ENCODE measurements around the gene PLXDC2. TPM values are rescaled to one million over a fixed set of nuclear protein-coding genes. Genes with fewer than 3 reads are reported as not detected.

The PLXDC2 gene
- total and polyA plus RNA-seq, 10 of the 15 experiments (the other 5 are each of a cell fraction or from before 2014, with no cell fraction given), result 0.05 to 1.8 (median 0.14) TPM; not detected in 2

GRCh38 chr10:20114179-20114578 is 297.9 kb downstream of the PLXDC2 start:
- ChIA-PET POLR2A (interaction anchor here (0.6 kb wide), 1 partner anchor 61 kb away, joined by 4 read pairs; no protein-coding TSS in a partner anchor), SMC1A (ENCODE audit: uncharacterized antibody, unreplicated experiment) (interaction anchor here (0.6 kb wide), 1 partner anchor 21 kb away, joined by 3 read pairs; no protein-coding TSS in a partner anchor), RAD21 (ENCODE audit: unreplicated experiment) (no interaction called here), CTCF (no interaction called here)
- H4K20me1 ChIP-seq (ENCODE audit: control insufficient read depth, insufficient read depth), result no peaks in the 10 kb centered on the region
- no peak for FAIRE-seq
- H3K79me2 ChIP-seq (ENCODE audit: control insufficient read depth, insufficient read depth, low read length), result no peaks in the 10 kb centered on the region
- H3K4me2 ChIP-seq (ENCODE audit: control insufficient read depth, insufficient read depth), result no peak overlapping the region
- intact Hi-C loops (cut with micrococcal nuclease; ENCODE audit: unreplicated experiment) (no loop called here), in situ Hi-C loops (cut with MboI) (no loop called here)
- 7% methylated on average over 5 of the region's 5 CpGs for WGBS (ENCODE audit: insufficient coverage, insufficient replicate concordance, low lambda C conversion rate, missing lambda C conversion rate)
- H3K36me3 ChIP-seq (ENCODE audit: control insufficient read depth in 2 of 2, insufficient read depth in 2 of 2, low read length in 1 of 2), result no peaks in the 10 kb centered on the region
- no peak for TF ChIP-seq POLR2AphosphoS2 (IDR thresholded peaks at IDR 0.05; ENCODE audit: low read depth, low read length)
- TF ChIP-seq TAF1 (IDR thresholded peaks at IDR 0.05; ENCODE audit: borderline replicate concordance, low read depth, low read length), result no peak
- no peak for TF ChIP-seq RB1 (IDR thresholded peaks at IDR 0.05; ENCODE audit: borderline replicate concordance)
- TF ChIP-seq ZNF217 (IDR thresholded peaks at IDR 0.05), result no peak
- no peak for TF ChIP-seq NR2C2 (IDR thresholded peaks at IDR 0.05; ENCODE audit: borderline replicate concordance, control insufficient read depth, insufficient read length, low read depth)
- TF ChIP-seq NFYA (IDR thresholded peaks at IDR 0.05; ENCODE audit: borderline replicate concordance, low read depth, low read length), result no peak
- TF ChIP-seq RBBP5 (conservative IDR thresholded peaks at IDR 0.05), result no peak
- no peak for TF ChIP-seq SMAD1 (IDR thresholded peaks at IDR 0.05; ENCODE audit: low read depth, partially characterized antibody)
- no peak for TF ChIP-seq ATF7 (IDR thresholded peaks at IDR 0.05; ENCODE audit: low read depth)
- no peak for TF ChIP-seq MTA2 (IDR thresholded peaks at IDR 0.05; ENCODE audit: low read depth)
- TF ChIP-seq TCF12 (IDR thresholded peaks at IDR 0.05; ENCODE audit: low read depth, low read length), result no peak
- TF ChIP-seq HSF1 (IDR thresholded peaks at IDR 0.05; ENCODE audit: low read depth, low read length), result no peak
- TF ChIP-seq CREB1 (IDR thresholded peaks at IDR 0.05; ENCODE audit: low read depth), result no peak
- TF ChIP-seq SREBF1 (IDR thresholded peaks at IDR 0.05; ENCODE audit: low read length), result no peak
- H3K4me1 ChIP-seq (ENCODE audit: control insufficient read depth, insufficient read depth, low read length), result no peaks in the 10 kb centered on the region
- H3K9ac ChIP-seq (ENCODE audit: control insufficient read depth, insufficient read depth, low read length), result no peak overlapping the region
- no peak overlapping the region for H3K27ac ChIP-seq (ENCODE audit: control insufficient read depth, insufficient read depth)
- no peaks in the 10 kb centered on the region for H3K27me3 ChIP-seq (replicated peaks in 1 of 2; ENCODE audit: control insufficient read depth in 2 of 2, insufficient read depth in 2 of 2, low read length in 1 of 2)
- no peaks in the 10 kb centered on the region for H3K9me3 ChIP-seq (replicated peaks; ENCODE audit: control insufficient read depth, insufficient read depth, low read length)
- H2AFZ ChIP-seq (ENCODE audit: control insufficient read depth, low read depth, low read length), result no peak overlapping the region
- no peak for DNase-seq (ENCODE audit: low read depth, low spot score)
- H3K4me3 ChIP-seq, result no peak overlapping the region
- ATAC-seq, result no peak
- BruUV-seq (replicated peaks), result no TSS peak
